ENCODE results near the gene FAM117B.

The FAM117B gene

DNA sequence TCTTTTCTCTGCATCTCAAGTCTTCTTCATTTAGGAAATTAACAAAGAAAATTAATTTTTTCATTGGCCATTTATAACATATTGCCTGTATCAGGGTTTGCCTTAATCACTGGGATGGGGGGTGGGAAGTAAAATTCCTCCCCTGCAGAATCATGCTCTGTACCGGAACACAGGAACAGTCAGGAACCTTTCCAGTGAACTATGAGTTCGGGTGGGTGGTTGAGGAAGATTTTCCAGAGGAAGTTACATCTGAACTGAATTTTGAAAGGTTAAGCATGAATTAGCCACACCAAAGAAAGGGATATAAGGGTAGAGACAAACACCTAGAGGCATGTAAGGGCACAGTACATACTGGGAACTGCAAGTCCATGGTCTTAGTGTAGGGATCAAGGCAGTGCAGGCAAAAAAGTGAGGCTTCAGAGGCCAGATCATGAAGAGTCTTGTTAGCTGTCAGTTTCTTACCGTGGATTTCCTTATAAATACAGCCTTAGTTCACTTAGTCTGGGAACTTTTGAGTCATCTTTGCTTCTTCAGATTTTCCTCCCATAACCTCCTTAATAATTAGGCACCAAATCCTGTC lies 55.6 kb downstream of the FAM117B start:
- in situ Hi-C loops (cut with HindIII; ENCODE audit: low sequenced_read_pairs) = no loop called here
- no peak for TF ChIP-seq CTCF (IDR thresholded peaks at IDR 0.05; ENCODE audit: low read depth, low read length, missing control alignments)
- no peak for DNase-seq (ENCODE audit: low read depth)
- no peak overlapping the region for H3K4me3 ChIP-seq (ENCODE audit: low read depth, low read length)

- no peak for TF ChIP-seq CTCF (IDR thresholded peaks at IDR 0.05; ENCODE audit: low read depth, low read length, missing control alignments)
- DNase-seq (ENCODE audit: low read depth) = no peak
- no peak overlapping the region for H3K4me3 ChIP-seq (ENCODE audit: low read depth, low read length)
- in situ Hi-C loops (cut with HindIII; ENCODE audit: low sequenced_read_pairs) = no loop called here
Observed at GRCh38 chr2:202693503-202693902, 58.7 kb downstream of the FAM117B start.

DNA sequence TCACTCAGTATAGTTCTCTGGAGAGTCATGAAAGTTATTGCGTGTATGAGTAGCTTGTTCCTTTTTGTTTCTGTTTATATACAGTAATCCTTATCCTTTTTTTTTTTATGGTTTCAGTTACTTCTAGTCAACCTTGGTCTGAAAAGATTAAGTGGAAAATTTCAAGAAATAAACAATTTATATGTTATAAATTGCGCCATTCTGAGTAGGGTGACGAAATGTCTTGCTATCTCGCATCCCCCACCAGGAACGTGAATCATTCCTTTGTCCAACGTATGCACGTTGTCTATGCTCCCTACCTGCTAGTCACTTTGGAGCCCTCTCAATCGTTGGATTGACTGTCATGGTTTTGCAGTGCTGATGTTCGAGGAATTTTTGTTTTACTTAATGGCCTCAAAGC lies 60.4 kb downstream of the FAM117B start:
- DNase-seq (ENCODE audit: low read depth) = no peak
- no peak overlapping the region for H3K4me3 ChIP-seq (ENCODE audit: low read depth, low read length)
- TF ChIP-seq CTCF (IDR thresholded peaks at IDR 0.05; ENCODE audit: low read depth, low read length, missing control alignments) = no peak
- in situ Hi-C loops (cut with HindIII; ENCODE audit: low sequenced_read_pairs) = no loop called here

GRCh38 chr2:202700075-202700901 lies 65.5 kb downstream of the FAM117B start:
- in situ Hi-C loops (cut with HindIII; ENCODE audit: low sequenced_read_pairs) = no loop called here
- H3K4me3 ChIP-seq (ENCODE audit: low read depth, low read length) = no peak overlapping the region
- TF ChIP-seq CTCF (IDR thresholded peaks at IDR 0.05; ENCODE audit: low read depth, low read length, missing control alignments) = no peak
- DNase-seq (ENCODE audit: low read depth) = no peak

- H3K4me3 ChIP-seq (ENCODE audit: low read depth, low read length) = no peak overlapping the region
- in situ Hi-C loops (cut with HindIII; ENCODE audit: low sequenced_read_pairs) = no loop called here
- no peak for TF ChIP-seq CTCF (IDR thresholded peaks at IDR 0.05; ENCODE audit: low read depth, low read length, missing control alignments)
- no peak for DNase-seq (ENCODE audit: low read depth)
Observed at GRCh38 chr2:202703091-202703490, 68.3 kb downstream of the FAM117B start.

DNA sequence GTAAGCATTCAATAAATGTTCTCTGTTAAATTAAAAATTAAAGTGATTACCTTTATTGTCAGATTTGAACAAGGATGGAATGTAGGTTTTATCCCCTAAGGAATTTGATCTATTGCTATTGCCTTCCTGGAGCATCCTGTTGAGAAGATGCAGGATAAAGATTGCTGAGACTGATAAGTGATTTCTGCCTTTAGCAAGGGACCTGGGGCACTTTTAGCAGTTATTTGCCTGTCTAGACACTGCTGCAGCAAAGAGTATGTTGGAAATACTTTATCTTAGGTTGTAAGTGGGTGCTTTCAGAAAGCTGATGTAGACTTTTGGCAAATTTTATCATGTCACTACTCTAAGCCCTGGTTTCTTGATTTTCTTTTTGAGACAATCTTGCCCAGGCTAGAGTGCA lies 69.5 kb downstream of the FAM117B start:
- TF ChIP-seq CTCF (IDR thresholded peaks at IDR 0.05; ENCODE audit: low read depth, low read length, missing control alignments) = no peak
- in situ Hi-C loops (cut with HindIII; ENCODE audit: low sequenced_read_pairs) = no loop called here
- no peak for DNase-seq (ENCODE audit: low read depth)
- H3K4me3 ChIP-seq (ENCODE audit: low read depth, low read length) = no peak overlapping the region
